ENCODE measurements around the gene CLEC16A. TPM values are rescaled to one million over a fixed set of nuclear protein-coding genes. Genes with fewer than 3 reads are reported as not detected.
A peak's percentile ranks its signal among the peaks of the same experiment; 100 is the strongest.

Gene CLEC16A
- total RNA-seq, 1 experiment from 2014 or later, result 8.0 TPM

DNA sequence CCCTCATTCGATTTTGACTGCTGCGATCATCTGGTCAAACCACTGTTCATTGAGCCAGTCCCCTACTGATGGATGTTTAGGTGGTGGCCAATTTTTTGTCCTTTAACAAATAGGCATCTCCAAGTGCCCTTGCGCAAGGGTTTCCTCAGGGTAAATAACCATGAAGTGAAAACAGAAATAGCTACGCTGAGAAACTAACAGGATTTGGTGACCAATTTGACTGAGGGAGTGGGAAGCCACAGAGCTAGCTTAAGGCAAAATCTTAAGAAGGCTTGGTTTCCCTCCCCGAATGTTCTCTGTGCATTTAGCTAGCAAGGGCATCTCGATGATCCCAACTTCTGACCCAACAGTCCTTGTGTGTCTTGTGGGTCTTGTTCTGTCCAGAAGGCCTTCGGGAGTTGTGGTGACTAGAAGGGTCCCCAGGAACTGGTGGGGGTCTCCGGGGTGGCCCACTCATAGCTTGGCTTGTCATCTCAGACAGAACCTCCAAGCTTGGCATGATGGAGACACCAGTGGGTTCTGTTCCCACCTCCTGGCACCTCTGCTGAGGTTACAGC is 194.5 kb downstream of the CLEC16A start:
- DNase-seq (ENCODE audit: low read depth, low spot score), result no peak
- in situ Hi-C loops (cut with HindIII; ENCODE audit: low pct_unique_long_range_greater_than_20kb, low sequenced_read_pairs), result no loop called here

DNA sequence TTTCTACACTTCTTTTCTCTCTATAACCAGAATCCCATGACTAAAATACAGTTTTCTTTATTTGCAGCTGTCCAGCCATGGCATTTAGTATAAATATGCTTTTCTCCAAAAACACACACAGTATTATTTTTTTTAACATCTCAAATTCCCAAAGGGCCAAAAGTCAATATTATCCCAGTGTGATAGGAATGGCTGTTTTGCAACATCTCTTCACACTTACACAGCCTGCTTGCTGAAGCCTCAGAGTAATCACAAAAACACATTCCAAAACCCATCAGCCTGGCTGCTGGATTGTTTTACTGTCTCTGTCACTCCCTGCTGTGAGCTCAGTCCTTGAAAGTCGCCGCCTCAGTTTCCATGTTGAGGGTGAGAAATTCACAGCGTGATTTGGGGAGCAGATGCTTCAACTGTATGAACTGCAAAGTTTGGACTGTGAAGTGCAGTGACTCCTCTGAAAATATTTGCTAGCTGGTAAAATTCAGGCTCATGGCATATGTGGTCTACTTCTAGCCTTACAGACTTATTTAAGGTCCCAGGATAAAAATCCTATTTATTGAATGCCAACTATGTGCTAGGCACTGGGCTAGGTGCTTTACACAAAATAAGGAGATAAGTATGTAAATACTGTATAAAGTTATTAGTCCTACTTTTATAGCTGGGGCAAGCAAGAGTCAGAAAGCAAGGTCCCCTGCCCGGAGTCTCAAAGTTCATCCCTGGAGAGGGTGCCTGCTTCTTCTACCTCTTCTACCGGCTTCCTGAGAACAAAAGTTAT is 195.1 kb downstream of the CLEC16A start:
- no peak for DNase-seq (ENCODE audit: low read depth, low spot score)
- in situ Hi-C loops (cut with HindIII; ENCODE audit: low pct_unique_long_range_greater_than_20kb, low sequenced_read_pairs), result no loop called here

DNA sequence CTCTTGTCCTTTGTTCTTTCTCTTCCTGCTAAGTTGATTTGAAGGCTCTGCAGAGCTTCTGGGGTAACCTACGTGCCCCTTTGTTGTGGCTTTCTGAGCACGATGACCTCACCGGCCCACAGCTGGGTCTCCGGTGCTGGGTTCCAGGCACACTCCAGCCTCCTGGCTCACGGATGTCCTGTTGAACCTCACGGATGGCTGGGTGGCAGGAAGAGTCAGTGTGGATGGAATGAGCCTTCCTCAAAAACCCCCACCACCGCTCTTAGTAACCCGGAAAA is 195.7 kb downstream of the CLEC16A start:
- no peak for DNase-seq (ENCODE audit: low read depth, low spot score)
- in situ Hi-C loops (cut with HindIII; ENCODE audit: low pct_unique_long_range_greater_than_20kb, low sequenced_read_pairs), result no loop called here

DNA sequence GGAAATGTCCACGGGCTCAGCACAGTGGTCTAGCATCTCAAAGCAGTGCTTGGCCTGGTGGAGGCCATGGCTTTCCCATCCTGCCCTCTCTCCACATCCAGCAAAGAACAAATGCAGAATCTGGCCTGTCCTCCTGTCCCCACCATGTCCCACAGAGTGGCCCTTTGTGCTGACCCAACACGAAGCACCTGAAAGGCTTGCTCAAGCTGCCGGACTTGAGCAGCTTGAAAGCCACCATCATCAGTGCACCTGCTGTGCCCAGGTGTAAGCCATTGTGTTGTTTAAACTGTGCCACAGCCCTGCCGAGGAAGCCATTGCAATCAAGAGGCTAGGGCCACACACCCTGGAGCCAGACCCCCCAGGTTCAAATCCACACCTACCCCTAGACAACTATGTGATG is 196.1 kb downstream of the CLEC16A start:
- in situ Hi-C loops (cut with HindIII; ENCODE audit: low pct_unique_long_range_greater_than_20kb, low sequenced_read_pairs), result no loop called here
- DNase-seq (ENCODE audit: low read depth, low spot score), result no peak

DNA sequence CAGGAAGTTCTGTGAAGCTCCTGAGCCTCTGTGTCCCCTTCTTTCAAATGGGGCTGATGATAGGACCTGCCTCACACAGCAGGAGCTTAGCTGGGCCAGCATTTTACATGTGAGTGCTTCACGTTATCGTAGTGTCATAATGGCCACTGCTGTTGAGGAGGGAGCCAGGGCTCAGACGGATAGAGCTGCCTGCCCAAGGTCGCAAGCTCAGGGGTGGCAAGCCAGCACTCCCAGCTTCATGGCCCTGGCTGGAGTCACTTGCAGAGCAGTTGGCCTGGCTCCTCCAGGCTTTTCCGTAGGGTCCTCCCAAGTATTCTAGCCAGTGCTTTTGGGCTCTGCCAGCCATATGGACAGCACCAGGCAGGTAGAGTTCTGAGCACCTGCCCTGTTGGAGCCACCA is 196.5 kb downstream of the CLEC16A start:
- in situ Hi-C loops (cut with HindIII; ENCODE audit: low pct_unique_long_range_greater_than_20kb, low sequenced_read_pairs), result no loop called here

DNA sequence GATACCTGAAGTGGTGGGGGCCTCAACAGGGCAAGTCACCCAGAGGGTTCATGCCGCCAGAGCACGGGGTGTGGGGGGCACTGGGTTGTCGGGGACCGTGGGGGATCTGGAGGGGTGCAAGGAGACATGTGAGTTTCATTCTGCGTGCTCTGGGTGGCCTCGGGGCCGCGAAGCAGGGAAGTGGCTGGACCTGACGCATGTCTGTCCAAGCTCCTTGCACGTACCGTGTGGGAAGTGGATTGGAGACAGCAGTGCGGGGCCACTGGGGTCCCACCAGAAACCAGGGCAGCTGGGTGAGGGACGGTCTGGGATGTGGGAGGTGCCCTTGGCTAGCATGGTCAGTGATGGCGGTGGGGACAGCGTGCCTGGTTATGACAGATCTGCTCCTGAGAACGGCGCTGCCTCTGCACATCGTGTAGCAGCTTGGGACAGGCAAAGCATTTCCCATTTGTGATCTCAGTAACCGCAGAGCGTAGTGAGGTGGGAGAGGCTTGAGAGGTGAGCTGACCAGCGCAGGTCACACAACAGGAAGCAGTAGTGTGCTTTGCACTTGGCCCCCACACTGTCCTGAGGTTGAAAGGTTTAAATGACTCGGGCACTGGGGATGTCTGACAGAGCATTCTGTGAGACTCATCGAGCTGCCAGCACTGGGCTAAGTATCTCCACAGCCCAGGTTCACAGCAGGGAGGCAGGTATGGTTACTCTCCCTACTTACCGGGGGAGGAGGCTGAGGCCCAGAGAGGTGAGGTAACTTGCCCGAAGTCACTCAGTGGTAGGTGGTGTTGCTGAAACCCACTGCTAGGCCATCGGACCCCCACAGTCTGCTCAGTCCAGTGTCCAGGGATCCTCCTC is 197.3 kb downstream of the CLEC16A start:
- no peak for DNase-seq (ENCODE audit: low read depth, low spot score)
- in situ Hi-C loops (cut with HindIII; ENCODE audit: low pct_unique_long_range_greater_than_20kb, low sequenced_read_pairs), result no loop called here

More for the DNA sequence above, 196.5 kb downstream of the CLEC16A start:
- DNase-seq (ENCODE audit: low read depth, low spot score), result no peak

DNA sequence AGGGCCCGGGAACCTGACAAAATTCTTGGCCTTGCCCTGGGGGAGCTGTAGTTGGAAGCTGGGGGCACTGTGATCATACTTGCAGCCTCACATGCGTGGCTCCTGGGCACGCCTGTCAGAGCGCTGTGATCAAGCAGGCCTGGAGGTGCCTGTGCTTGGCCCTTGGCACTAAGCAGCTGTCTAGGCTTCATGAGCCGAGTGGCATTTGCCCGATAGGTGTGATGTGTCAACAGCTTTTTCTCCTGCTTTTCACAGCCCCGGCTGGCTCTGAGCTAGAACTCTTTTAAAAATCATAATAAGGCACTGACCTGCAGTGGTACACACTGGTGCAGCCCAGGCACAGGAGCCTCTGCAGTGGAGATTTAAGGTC is 197.9 kb downstream of the CLEC16A start:
- DNase-seq (ENCODE audit: low read depth, low spot score), result no peak
- in situ Hi-C loops (cut with HindIII; ENCODE audit: low pct_unique_long_range_greater_than_20kb, low sequenced_read_pairs), result no loop called here

DNA sequence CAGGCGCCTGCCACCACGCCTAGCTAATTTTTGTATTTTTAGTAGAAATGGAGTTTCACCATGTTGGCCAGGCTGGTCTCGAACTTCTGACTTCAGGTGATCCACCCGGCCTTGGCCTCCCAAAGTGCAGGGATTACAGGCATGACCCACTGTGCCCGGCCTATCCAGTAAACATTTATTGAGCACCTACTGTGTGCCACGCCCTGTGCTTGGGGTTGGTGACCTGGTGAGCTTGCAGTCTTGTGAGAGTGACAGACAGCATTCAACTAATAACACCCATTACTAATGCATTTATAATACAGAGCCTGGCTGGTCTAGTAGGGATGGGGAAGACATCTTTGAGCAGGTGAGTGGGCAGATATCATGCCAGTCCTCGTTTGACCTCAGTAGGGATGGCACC is 198.6 kb downstream of the CLEC16A start:
- in situ Hi-C loops (cut with HindIII; ENCODE audit: low pct_unique_long_range_greater_than_20kb, low sequenced_read_pairs), result no loop called here
- no peak for DNase-seq (ENCODE audit: low read depth, low spot score)

DNA sequence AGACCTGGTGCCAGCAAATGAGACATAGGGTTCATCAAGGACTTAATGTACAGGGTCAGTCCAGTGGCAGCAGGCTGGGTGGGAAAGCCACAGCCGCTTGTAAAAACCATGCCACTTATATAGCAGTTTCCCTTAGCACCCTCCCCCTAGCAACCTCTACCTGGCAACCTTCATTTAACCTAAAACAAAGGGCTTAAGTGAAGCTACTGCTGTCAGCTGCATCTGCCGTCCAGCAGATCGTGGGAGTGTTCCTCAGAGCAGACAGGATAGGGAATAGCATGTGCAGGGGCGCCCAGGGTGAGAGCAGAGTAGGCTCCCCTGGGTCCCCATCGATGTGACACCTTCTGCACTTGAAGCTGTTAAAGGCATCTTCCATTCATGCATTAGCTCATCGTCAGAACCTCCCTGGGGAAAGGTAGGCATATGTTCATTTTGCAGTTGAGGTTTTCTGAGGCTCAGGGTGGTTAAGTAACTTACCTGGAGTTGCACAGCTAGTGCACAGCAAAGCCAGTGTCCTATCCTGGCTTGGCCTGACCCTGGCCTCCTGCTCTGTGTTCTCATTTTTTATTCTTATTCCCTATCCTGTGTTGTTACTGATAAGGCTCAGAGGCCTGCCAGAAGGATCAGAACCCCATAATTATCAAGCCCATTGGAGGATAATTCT is 199.1 kb downstream of the CLEC16A start:
- no peak for DNase-seq (ENCODE audit: low read depth, low spot score)
- in situ Hi-C loops (cut with HindIII; ENCODE audit: low pct_unique_long_range_greater_than_20kb, low sequenced_read_pairs), result no loop called here

DNA sequence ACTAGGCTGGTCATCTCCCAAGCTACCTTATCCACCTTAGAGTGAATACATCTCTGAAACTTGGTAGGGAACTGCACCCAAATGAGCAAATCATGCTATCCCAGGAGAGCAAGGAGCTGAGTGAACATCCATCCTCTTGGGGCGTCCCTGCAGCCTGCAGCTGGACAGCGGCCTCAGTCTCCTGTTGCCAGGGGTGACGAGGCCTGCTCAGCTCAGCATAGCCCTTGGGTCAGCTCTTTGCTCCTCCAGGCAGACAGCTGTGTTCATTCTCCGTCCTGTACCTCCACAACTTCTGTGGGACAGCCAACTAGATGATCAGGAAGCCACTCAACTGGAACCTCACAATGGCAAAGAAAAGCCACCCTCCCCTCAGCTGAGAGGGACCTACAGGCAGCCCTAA is 199.8 kb downstream of the CLEC16A start:
- in situ Hi-C loops (cut with HindIII; ENCODE audit: low pct_unique_long_range_greater_than_20kb, low sequenced_read_pairs), result no loop called here
- DNase-seq (ENCODE audit: low read depth, low spot score), result no peak

DNA sequence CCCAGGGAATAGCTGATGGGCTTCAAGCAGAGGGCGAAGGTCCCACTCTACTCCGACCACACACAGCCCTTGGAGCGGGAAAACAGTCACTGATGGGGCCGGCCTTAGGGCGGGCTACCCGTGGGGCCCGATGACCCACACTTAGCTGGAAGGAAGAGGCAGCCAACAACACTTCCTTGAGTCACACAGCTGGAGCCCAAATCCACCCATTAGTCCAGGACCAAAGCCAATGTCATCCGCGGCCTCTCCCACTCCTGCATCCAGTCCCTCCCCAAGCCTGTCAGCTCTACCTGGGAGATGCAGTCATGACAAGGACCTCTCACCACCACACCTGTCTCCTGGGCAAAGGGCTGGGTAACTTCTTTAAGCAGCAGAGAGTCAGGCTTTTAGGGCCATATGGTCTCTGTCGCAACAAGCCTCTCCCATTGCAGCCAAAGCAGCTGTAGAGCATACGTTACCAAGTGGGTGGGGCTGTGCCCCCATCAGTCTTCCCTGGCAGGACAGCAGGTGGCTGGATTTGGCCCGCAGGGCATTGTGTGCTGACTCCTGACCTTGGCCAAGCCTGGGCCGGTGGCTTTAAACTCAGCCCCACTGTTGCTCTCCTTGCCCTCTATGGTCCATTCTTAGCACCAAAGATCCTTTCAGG is 200.9 kb downstream of the CLEC16A start:
- no peak for DNase-seq (ENCODE audit: low read depth, low spot score)
- in situ Hi-C loops (cut with HindIII; ENCODE audit: low pct_unique_long_range_greater_than_20kb, low sequenced_read_pairs), result no loop called here

DNA sequence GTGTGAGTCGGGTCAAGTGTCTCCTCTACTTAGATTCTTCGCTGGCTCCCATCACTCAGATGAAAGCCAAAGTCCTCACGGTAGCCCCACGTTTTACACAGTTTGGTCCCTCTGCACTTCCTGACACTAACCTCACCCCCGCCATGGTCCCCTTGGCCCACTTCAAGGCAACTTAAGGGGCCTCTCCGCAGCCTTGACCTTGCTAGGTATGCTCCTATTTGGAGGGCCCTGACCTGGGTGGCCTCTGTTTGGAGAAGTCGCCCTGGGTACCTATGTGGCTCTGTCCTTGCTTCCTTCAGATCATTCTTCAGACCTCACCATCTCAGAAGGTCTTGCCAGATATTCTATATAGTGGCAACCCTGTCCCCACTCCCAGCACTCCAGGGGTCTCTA is 201.5 kb downstream of the CLEC16A start:
- in situ Hi-C loops (cut with HindIII; ENCODE audit: low pct_unique_long_range_greater_than_20kb, low sequenced_read_pairs), result no loop called here

DNA sequence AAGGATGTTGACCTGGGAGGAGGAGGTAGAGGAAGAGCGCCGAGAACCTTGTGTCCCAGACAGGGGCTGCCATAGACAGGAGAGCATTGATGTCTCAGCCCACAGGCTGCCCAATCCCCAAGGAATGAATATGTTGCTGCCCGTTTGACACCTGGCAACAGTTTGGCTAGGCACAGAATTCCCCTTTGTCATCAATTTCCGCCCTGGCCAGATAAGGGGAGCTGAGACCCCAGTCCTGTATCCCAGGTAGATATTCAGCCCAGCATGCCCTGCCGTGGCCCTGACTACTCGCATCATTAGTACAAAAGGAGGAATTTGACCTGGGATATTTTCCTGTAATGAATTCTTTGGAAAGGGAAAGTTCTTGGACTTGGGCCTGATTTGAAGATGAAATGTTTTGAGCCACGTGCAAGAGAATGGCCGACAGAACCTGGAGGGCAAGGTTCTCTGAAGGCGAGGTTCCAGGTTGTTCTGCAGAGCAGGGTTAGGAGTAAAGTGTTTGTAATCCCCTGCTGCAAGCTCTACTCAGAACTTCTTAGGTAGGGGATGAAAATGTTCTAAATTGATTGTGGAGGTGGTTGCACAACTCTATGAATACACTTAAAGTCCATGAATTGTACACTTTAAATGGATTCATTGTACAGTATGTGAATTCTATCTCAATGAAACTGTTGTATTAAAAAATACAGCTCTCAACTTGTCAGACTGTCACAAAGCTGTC is 202.8 kb downstream of the CLEC16A start:
- peak; percentile 66 for DNase-seq (ENCODE audit: low read depth, low spot score)
- in situ Hi-C loops (cut with HindIII; ENCODE audit: low pct_unique_long_range_greater_than_20kb, low sequenced_read_pairs), result no loop called here

More for the DNA sequence above, 201.5 kb downstream of the CLEC16A start:
- DNase-seq (ENCODE audit: low read depth, low spot score), result no peak

DNA sequence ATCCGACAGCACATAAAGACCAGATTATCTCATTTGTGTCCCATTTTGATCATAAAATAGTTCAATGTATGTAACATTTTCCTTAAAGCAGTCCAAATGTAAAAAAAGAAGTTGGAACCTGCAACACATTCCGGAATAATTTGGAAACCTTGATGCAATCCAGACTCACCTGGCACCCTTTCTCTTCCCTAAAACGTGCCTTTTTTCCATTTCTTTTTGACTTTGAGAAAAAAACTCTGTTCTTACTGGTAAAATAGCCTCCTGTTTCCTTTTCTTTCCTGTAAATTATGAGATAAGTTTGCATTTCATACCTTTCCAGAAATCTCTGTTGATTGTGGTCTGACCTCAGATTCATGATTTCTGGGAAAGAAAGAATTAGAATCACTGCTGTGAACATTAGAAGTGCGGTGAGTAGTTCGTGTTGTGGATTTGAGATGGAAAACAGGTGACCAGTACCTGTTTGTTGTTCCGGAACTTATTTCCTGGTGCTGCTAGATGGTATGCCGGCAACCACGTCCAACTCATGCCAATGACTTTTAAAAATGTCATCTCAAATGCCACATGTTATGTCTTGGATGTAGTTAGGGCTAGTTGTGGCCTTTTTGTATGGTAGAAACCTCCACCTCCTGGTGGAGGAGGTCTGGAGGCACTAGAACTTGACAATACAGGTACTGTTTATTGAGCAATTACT is 203.5 kb downstream of the CLEC16A start:
- in situ Hi-C loops (cut with HindIII; ENCODE audit: low pct_unique_long_range_greater_than_20kb, low sequenced_read_pairs), result no loop called here
- DNase-seq (ENCODE audit: low read depth, low spot score), result no peak

DNA sequence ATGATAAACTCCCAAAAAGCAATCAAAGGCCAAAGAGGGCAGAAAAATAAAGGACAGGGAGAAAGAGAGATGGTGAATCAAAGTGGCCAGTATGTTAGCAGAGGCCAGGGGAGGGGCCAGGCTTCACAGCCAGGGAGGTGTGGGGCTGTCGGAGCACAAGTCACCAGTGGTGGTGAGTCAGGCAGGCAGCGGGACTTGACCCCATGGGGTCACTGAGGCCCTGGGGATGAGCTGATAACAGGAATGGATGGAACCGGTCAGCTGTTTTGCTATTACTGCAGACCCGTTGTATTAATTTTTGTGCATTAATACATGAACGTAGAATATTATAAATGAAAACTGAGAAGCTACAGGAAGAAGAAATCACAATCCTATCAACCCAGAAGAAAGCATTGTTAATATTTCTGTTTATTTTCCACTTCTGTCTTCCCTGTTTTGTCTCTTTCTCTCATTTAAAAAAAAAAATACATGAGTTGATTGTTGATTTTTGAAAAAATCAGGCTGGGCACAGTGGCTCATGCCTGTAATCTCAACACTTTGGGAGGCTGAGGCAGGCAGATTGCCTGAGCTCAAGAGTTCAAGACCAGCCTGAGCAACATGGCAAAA is 204.8 kb downstream of the CLEC16A start:
- DNase-seq (ENCODE audit: low read depth, low spot score), result no peak
- in situ Hi-C loops (cut with HindIII; ENCODE audit: low pct_unique_long_range_greater_than_20kb, low sequenced_read_pairs), result no loop called here

DNA sequence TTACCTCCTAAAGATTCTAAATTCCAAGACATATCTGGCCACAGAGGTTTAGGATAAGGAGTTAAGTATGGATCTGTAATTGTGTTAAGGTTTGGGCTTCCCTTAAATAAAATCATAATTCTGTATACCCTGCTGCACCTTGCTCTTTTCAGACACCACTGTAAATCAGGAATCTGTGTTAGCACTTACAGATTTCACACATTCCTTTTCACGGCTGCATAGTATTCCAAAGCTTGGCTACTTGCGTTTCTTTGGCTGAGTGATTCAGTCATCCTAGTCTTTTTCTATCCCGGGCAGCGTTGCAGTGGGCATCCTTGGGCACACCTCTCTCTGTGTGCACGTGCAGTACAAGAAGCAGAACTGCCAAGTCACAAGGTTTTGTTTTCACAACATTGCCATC is 205.8 kb downstream of the CLEC16A start:
- in situ Hi-C loops (cut with HindIII; ENCODE audit: low pct_unique_long_range_greater_than_20kb, low sequenced_read_pairs), result no loop called here
- DNase-seq (ENCODE audit: low read depth, low spot score), result no peak
